GM23338 (cell line): ENCODE results near the gene LRFN4. TPM values are rescaled to one million over a fixed set of nuclear protein-coding genes. Genes with fewer than 3 reads are reported as not detected.

Experiments
- ATAC-seq: fragments of 200-7000 bp; cut with Tn5 transposase; 3 replicates; pipeline ENCODE4 v1.9.1; 2020
- DNase-seq: peaks from one replicate; pipeline ENCODE4 v3.0.0-alpha.2; 2015; ENCODE audit warnings: low spot score
- H2AFZ ChIP-seq: fragments of 200-600 bp; sonication (generic); 2 replicates; pipeline ENCODE4 v1.8.0; 2016; ENCODE audit warnings: antibody characterized with exemption, mild to moderate bottlenecking, moderate library complexity
- H3F3A ChIP-seq: fragments of 200-600 bp; sonication (generic); replicated peaks from 2 replicates; pipeline ENCODE4 v1.8.0; 2017; ENCODE audit warnings: antibody characterized with exemption, mixed run types, low read depth
- H3K27ac ChIP-seq: fragments of 200-600 bp; sonication (generic); 2 replicates; pipeline ENCODE4 v1.6.1; 2016; ENCODE audit warnings: low read depth
- H3K27me3 ChIP-seq: fragments of 200-600 bp; sonication (generic); 2 replicates; pipeline ENCODE4 v1.8.0; 2016; ENCODE audit warnings: mild to moderate bottlenecking, mixed run types, moderate library complexity; ENCODE audit not compliant: insufficient read depth
- H3K36me3 ChIP-seq: fragments of 200-600 bp; sonication (generic); 2 replicates; pipeline ENCODE4 v1.8.0; 2016; ENCODE audit warnings: mild to moderate bottlenecking; ENCODE audit not compliant: insufficient read depth
- H3K4me1 ChIP-seq: fragments of 200-600 bp; sonication (generic); 2 replicates; pipeline ENCODE4 v1.8.0; 2016; ENCODE audit warnings: mild to moderate bottlenecking, moderate library complexity; ENCODE audit not compliant: insufficient read depth
- H3K4me2 ChIP-seq: fragments of 200-600 bp; sonication (generic); 2 replicates; pipeline ENCODE4 v1.7.1; 2017; ENCODE audit warnings: mixed run types
- H3K4me3 ChIP-seq: fragments of 200-600 bp; sonication (generic); 2 replicates; pipeline ENCODE4 v1.6.1; 2016; ENCODE audit warnings: mixed run types
- H3K79me2 ChIP-seq: fragments of 200-600 bp; sonication (generic); replicated peaks from 2 replicates; pipeline ENCODE4 v1.8.0; 2017; ENCODE audit warnings: mild to moderate bottlenecking; ENCODE audit not compliant: insufficient read depth
- H3K9me2 ChIP-seq: fragments of 200-600 bp; sonication (generic); 2 replicates; pipeline ENCODE4 v1.8.0; 2017; ENCODE audit not compliant: insufficient read depth
- H4K20me1 ChIP-seq: fragments of 200-600 bp; sonication (generic); replicated peaks from 2 replicates; pipeline ENCODE4 v1.8.0; 2017; ENCODE audit warnings: mild to moderate bottlenecking; ENCODE audit not compliant: insufficient read depth
- H3K27ac Mint-ChIP-seq: 2 replicates; pipeline ENCODE4 v1.8.0; 2020; ENCODE audit warnings: inconsistent platforms, mild to moderate bottlenecking, moderate library complexity, mixed read lengths
- H3K27me3 Mint-ChIP-seq: 3 replicates; pipeline ENCODE4 v1.8.0; 2022; ENCODE audit warnings: low read depth, mild to moderate bottlenecking, moderate library complexity, mixed read lengths, inconsistent platforms; ENCODE audit not compliant: insufficient read depth, poor library complexity
- H3K36me3 Mint-ChIP-seq: 3 replicates; pipeline ENCODE4 v1.8.0; 2021; ENCODE audit warnings: low read depth, mild to moderate bottlenecking, inconsistent platforms, moderate library complexity, mixed read lengths
- H3K4me1 Mint-ChIP-seq: 3 replicates; pipeline ENCODE4 v1.8.0; 2020; ENCODE audit warnings: mild to moderate bottlenecking, inconsistent platforms, mixed read lengths
- H3K4me3 Mint-ChIP-seq: 3 replicates; pipeline ENCODE4 v1.8.0; 2021; ENCODE audit warnings: moderate library complexity, mild to moderate bottlenecking, inconsistent platforms, mixed read lengths
- H3K9me3 Mint-ChIP-seq: 3 replicates; pipeline ENCODE4 v1.8.0; 2020; ENCODE audit warnings: moderate library complexity, mild to moderate bottlenecking, inconsistent platforms, mixed read lengths
- JUNB ChIP-seq: IDR thresholded peaks from one replicate; pipeline ENCODE4 v1.6.1; 2016; ENCODE audit warnings: antibody characterized with exemption; ENCODE audit not compliant: unreplicated experiment
- NANOG ChIP-seq: IDR thresholded peaks from 2 replicates; pipeline ENCODE4 v1.6.1; 2016; ENCODE audit warnings: antibody characterized with exemption, borderline replicate concordance
- POLR2AphosphoS5 ChIP-seq: IDR thresholded peaks from 2 replicates; pipeline ENCODE4 v1.6.1; 2016; ENCODE audit warnings: antibody characterized with exemption, low read depth
- STAT1 ChIP-seq: IDR thresholded peaks from one replicate; pipeline ENCODE4 v1.6.1; 2016; ENCODE audit warnings: antibody characterized with exemption; ENCODE audit not compliant: unreplicated experiment
- ZNF462 ChIP-seq: fragments of 250-450 bp; sonication (Bioruptor Pico); IDR thresholded peaks from 2 replicates; pipeline ENCODE4 v1.5.0; 2020; ENCODE audit warnings: mild to moderate bottlenecking, moderate library complexity
- polyA plus RNA-seq: library from polyadenylated mRNA; unstranded; fragments of >200 nt; fragmentation: Nextera tagmentation; extraction: Ambion mirVana; gene quantifications from 2 replicates; pipeline ENCODE4 v1.2.1, GENCODE V29; 2016
- total RNA-seq: library from RNA; depleted of rRNA; stranded (reverse); fragments of >200 nt; shearing (Covaris generic); gene quantifications from 2 replicates; pipeline ENCODE4 v1.2.3, GENCODE V29; 2014
- TF ChIP-seq, protein P1 (sequence below), 2 experiments: fragments of 200-600 bp in 1 of 2; sonication (generic) in 1 of 2; conservative IDR thresholded peaks; 2 replicates each; pipeline versions ENCODE4 v1.5.1 to v1.6.1; 2016 to 2017; ENCODE audit warnings: antibody characterized with exemption in 2 of 2, low read depth in 2 of 2, mild to moderate bottlenecking in 2 of 2, moderate library complexity in 1 of 2

The LRFN4 gene
- total and polyA plus RNA-seq, 2 experiments from 2014 or later: 9.8 to 63.5 TPM

- peaks cover 11% of the 10 kb centered on the region; the same call in 1 of the 2 replicates for H3F3A ChIP-seq
- peaks cover 20% of the 10 kb centered on the region for H3K27me3 Mint-ChIP-seq
- no peaks in the 10 kb centered on the region for H3K9me2 ChIP-seq
- H3K4me1 ChIP-seq: peaks cover 11% of the 10 kb centered on the region
- no peak for TF ChIP-seq ZNF462 (CRISPR knock-in tag)
- no peak for TF ChIP-seq POLR2AphosphoS5
- no peak for TF ChIP-seq STAT1
- TF ChIP-seq JUNB: no peak
- no peak for TF ChIP-seq NANOG
- TF ChIP-seq, protein P1, sequence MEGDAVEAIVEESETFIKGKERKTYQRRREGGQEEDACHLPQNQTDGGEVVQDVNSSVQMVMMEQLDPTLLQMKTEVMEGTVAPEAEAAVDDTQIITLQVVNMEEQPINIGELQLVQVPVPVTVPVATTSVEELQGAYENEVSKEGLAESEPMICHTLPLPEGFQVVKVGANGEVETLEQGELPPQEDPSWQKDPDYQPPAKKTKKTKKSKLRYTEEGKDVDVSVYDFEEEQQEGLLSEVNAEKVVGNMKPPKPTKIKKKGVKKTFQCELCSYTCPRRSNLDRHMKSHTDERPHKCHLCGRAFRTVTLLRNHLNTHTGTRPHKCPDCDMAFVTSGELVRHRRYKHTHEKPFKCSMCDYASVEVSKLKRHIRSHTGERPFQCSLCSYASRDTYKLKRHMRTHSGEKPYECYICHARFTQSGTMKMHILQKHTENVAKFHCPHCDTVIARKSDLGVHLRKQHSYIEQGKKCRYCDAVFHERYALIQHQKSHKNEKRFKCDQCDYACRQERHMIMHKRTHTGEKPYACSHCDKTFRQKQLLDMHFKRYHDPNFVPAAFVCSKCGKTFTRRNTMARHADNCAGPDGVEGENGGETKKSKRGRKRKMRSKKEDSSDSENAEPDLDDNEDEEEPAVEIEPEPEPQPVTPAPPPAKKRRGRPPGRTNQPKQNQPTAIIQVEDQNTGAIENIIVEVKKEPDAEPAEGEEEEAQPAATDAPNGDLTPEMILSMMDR (conservative IDR thresholded peaks at IDR 0.05; ENCODE audit: low read depth in 2 of 2): no peak
- H3K79me2 ChIP-seq: no peaks in the 10 kb centered on the region
- peaks cover 18% of the 10 kb centered on the region for H3K4me1 Mint-ChIP-seq
- H3K27ac ChIP-seq: no peak overlapping the region
- H3K36me3 Mint-ChIP-seq: peaks cover 5% of the 10 kb centered on the region
- H3K27me3 ChIP-seq: no peaks in the 10 kb centered on the region
- H3K4me3 ChIP-seq: no peak overlapping the region
- no peak overlapping the region for H2AFZ ChIP-seq
- ATAC-seq (no peak), DNase-seq (no peak)
- no peak overlapping the region for H3K4me3 Mint-ChIP-seq
- H3K27ac Mint-ChIP-seq: no peak overlapping the region
- no peak overlapping the region for H3K4me2 ChIP-seq
- no peaks in the 10 kb centered on the region for H3K36me3 ChIP-seq
- no peaks in the 10 kb centered on the region for H3K9me3 Mint-ChIP-seq
- H4K20me1 ChIP-seq: no peaks in the 10 kb centered on the region
These were observed 5.6 kb upstream of the LRFN4 start for GRCh38 chr11:66851239-66851596.
